Measurements from ENCODE around the gene TSPAN18.

GRCh38 chr11:44911029-44911814, 184.5 kb downstream of the TSPAN18 start:
- peak; percentile 60 to 95 (median 77) for TF ChIP-seq CTCF (IDR thresholded peaks at IDR 0.05)
- no peak for TF ChIP-seq POLR2A (IDR thresholded peaks at IDR 0.05)

Data from thyroid gland (tissue), 4 donors.